BE2C (cell line): ENCODE measurements around the gene GALNT9.

Experiments
- DNase-seq: peaks from one replicate; pipeline ENCODE4 v3.0.0-alpha.2; 2020
- H3K27me3 ChIP-seq: fragments of 250-450 bp; sonication (Bioruptor Pico); 2 replicates; pipeline ENCODE4 v1.5.1; 2020; ENCODE audit warnings: mild to moderate bottlenecking
- H3K36me3 ChIP-seq: fragments of 250-450 bp; sonication (Bioruptor Pico); 2 replicates; pipeline ENCODE4 v1.5.1; 2020; ENCODE audit warnings: mild to moderate bottlenecking
- H3K4me1 ChIP-seq: fragments of 250-450 bp; sonication (Bioruptor Pico); 2 replicates; pipeline ENCODE4 v1.5.1; 2020
- H3K4me3 ChIP-seq: 2 replicates; pipeline ENCODE4 v1.5.1; 2011; ENCODE audit warnings: low read depth, low read length
- H3K9me3 ChIP-seq: fragments of 250-450 bp; sonication (Bioruptor Pico); 2 replicates; pipeline ENCODE4 v1.5.1; 2020
- CTCF ChIP-seq: IDR thresholded peaks from 2 replicates; pipeline ENCODE4 v1.5.1; 2012; ENCODE audit warnings: mild to moderate bottlenecking, low read depth, low read length

The GALNT9 gene

DNA sequence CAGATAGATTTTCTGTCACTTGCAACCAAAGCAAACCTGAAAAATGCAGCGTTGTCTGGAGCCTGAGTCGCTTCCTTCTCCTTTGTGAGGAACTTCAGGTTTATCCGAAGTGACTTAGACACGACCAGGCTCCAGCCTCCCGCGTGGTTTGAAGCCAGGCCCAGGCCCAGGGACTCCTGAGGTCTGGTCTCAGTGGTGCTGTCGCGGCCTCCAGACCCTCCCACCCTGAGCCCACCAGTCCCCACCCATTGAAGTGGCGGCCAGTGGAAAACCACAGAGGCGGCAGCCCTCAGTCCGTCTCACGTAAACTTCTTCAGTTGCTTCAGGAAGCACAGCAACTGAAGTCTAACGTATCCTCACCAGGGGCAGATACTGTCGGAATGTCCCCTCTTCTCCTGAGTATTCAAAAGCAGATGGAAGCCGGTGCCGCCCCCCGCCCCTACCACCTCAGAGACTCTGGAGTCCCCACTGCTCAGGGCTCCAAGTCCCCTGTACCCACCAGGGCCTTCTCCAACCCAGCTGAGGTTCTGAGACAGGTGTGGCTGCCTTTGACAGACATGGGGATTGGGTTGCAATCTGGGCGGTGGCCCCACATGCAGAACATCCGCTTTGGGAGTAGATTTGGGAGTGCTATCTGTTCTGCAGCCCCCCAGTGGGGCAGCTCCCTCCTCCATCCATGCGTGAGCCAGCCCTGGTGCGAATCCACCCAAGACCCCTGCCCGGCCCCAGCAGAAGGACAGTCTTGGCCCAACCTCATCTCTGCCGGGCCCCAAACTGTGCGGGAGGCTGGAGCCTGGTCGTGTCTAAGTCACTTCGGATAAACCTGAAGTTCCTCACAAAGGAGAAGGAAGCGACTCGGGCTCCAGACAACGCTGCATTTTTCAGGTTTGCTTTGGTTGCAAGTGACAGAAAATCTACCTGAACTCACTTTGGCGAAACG is 26.6 kb upstream of the GALNT9 start:
- Histone ChIP-seq H3K9me3 (peaks cover 6% of the 10 kb centered on the region), H3K27me3 (peaks cover 47% of the 10 kb centered on the region), H3K36me3 (no peaks in the 10 kb centered on the region), H3K4me1 (no peaks in the 10 kb centered on the region), H3K4me3 (no peak overlapping the region)
- TF ChIP-seq CTCF = no peak
- DNase-seq = no peak

GRCh38 chr12:132354982-132355680 is 25.7 kb upstream of the GALNT9 start:
- Histone ChIP-seq H3K36me3 (no peaks in the 10 kb centered on the region), H3K9me3 (peaks cover 6% of the 10 kb centered on the region), H3K4me1 (no peaks in the 10 kb centered on the region), H3K4me3 (no peak overlapping the region), H3K27me3 (peaks cover 47% of the 10 kb centered on the region)
- DNase-seq = no peak
- TF ChIP-seq CTCF = no peak

- no peaks in the 10 kb centered on the region for H3K36me3 ChIP-seq
- DNase-seq = no peak
- no peak for TF ChIP-seq CTCF
- H3K27me3 ChIP-seq = peaks cover 47% of the 10 kb centered on the region
- H3K9me3 ChIP-seq = no peaks in the 10 kb centered on the region
- H3K4me1 ChIP-seq = no peaks in the 10 kb centered on the region
- no peak overlapping the region for H3K4me3 ChIP-seq
Measured at GRCh38 chr12:132354211-132354981, 25.0 kb upstream of the GALNT9 start.

DNA sequence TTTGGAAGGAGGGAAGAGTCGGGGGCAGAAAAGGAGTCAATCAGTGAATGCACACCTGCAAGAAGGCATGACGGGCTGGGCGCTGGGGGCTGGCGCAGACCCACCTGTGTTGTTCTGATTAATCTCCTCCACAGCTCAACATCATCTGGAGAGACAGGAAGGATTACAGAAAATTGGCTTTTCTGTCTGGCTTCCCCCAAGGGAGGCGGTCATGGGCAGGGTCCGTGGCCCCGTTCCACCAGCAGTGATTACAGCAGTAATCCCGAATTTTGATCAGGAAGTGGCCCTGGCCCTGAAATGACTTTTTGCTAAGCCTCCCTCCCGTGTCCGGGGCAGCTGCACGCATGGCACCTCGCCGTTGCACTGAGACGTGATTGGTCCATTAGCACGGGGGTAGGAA is 24.4 kb upstream of the GALNT9 start:
- H3K4me1 ChIP-seq = no peaks in the 10 kb centered on the region
- TF ChIP-seq CTCF = no peak
- no peaks in the 10 kb centered on the region for H3K36me3 ChIP-seq
- peaks cover 49% of the 10 kb centered on the region for H3K27me3 ChIP-seq
- H3K9me3 ChIP-seq = no peaks in the 10 kb centered on the region
- no peak for DNase-seq
- no peak overlapping the region for H3K4me3 ChIP-seq

- H3K4me3 ChIP-seq = no peak overlapping the region
- DNase-seq = no peak
- H3K4me1 ChIP-seq = no peaks in the 10 kb centered on the region
- H3K27me3 ChIP-seq = peaks cover 52% of the 10 kb centered on the region
- TF ChIP-seq CTCF = no peak
- no peaks in the 10 kb centered on the region for H3K36me3 ChIP-seq
- no peaks in the 10 kb centered on the region for H3K9me3 ChIP-seq
Measured at GRCh38 chr12:132352896-132353800, 23.8 kb upstream of the GALNT9 start.
